HepG2 (cell line): ENCODE results near the gene MZF1. TPM values are rescaled to one million over a fixed set of nuclear protein-coding genes. Genes with fewer than 3 reads are reported as not detected.
A peak's percentile ranks its signal among the peaks of the same experiment; 100 is the strongest.

Experiments used
- GATAD1 ChIP-seq: IDR thresholded peaks from 2 replicates; pipeline ENCODE4 v1.6.1; 2016; ENCODE audit warnings: missing genetic modification reagents, missing compliant biosample characterization
- LCORL ChIP-seq, 2 experiments: fragments of 450-650 bp in 1 of 2; sonication (generic) in 1 of 2; formaldehyde crosslinking in 1 of 2; IDR thresholded peaks; 2 replicates each; pipeline versions ENCODE4 v1.5.0 to v1.6.1; 2017 to 2020; ENCODE audit warnings: antibody characterized with exemption in 1 of 2, missing genetic modification reagents in 1 of 2
- NFAT5 ChIP-seq: sonication (generic); formaldehyde crosslinking; IDR thresholded peaks from 2 replicates; pipeline ENCODE4 v1.4.0; 2020; ENCODE audit warnings: missing genetic modification reagents
- PBX2 ChIP-seq: IDR thresholded peaks from 2 replicates; pipeline ENCODE4 v1.6.1; 2016; ENCODE audit warnings: control low read depth
- ZBED4 ChIP-seq: sonication (generic); formaldehyde crosslinking; IDR thresholded peaks from 2 replicates; pipeline ENCODE4 v1.4.0; 2020; ENCODE audit warnings: missing genetic modification reagents, borderline replicate concordance
- ZBTB25 ChIP-seq: IDR thresholded peaks from 2 replicates; pipeline ENCODE4 v1.6.1; 2018; ENCODE audit warnings: missing genetic modification reagents
- ZNF609 ChIP-seq: sonication (generic); formaldehyde crosslinking; IDR thresholded peaks from 2 replicates; pipeline ENCODE4 v1.4.0; 2020; ENCODE audit warnings: mild to moderate bottlenecking, missing genetic modification reagents, borderline replicate concordance
- ZNF746 ChIP-seq: sonication (generic); formaldehyde crosslinking; IDR thresholded peaks from 2 replicates; pipeline ENCODE4 v1.8.0; 2022; ENCODE audit warnings: mild to moderate bottlenecking, missing genetic modification reagents
- polyA plus RNA-seq, 8 experiments: library from polyadenylated mRNA; depleted of rRNA in 3 of 8; stranded (reverse) in 7 of 8; unstranded in 1 of 8; fragments of >200 nt; fragmentation: Illumina TruSeq in 4 of 8; extraction: Trizol in 4 of 8; gene quantifications; 2 replicates each; pipeline versions ENCODE4 v1.2.1 to v1.2.3, GENCODE V29; 2011 to 2016; ENCODE audit warnings: low read depth in 4 of 8, missing spikeins in 1 of 8, mixed read lengths in 1 of 8; ENCODE audit not compliant: insufficient read depth in 1 of 8
- total RNA-seq, 5 experiments: library from RNA; depleted of rRNA; stranded (reverse); fragments of >200 nt; fragmentation: Illumina TruSeq; extraction: Trizol; gene quantifications; 2 replicates each; pipeline ENCODE4 v1.2.3, GENCODE V29; 2016; ENCODE audit warnings: low read depth in 1 of 5

The MZF1 gene
- total and polyA plus RNA-seq, 2 of the 13 experiments (the other 11 are each of a cell fraction or from before 2014, with no cell fraction given) = 3.1 to 8.1 TPM

GRCh38 chr19:58519355-58520256 is 53.5 kb downstream of the MZF1 start, which contains the start of gene ZBTB45 (continued):
- TF ChIP-seq NFAT5 (CRISPR knock-in tag) = no peak; the same call in 1 of the 2 replicates
- peak; percentile 92 for TF ChIP-seq ZNF746 (CRISPR knock-in tag)
- TF ChIP-seq GATAD1 (CRISPR knock-in tag) = peak; percentile 99
- TF ChIP-seq LCORL (IDR thresholded peaks at IDR 0.05) = no peak
- TF ChIP-seq LCORL (CRISPR knock-in tag; IDR thresholded peaks at IDR 0.05) = peak; percentile 91
- peak; percentile 67 for TF ChIP-seq ZNF609 (CRISPR knock-in tag)
- TF ChIP-seq ZBTB25 (CRISPR knock-in tag) = peak; percentile 100
- peak; percentile 84; the same call in 1 of the 2 replicates for TF ChIP-seq ZBED4
- peak; percentile 31; the same call in 1 of the 2 replicates for TF ChIP-seq PBX2 (CRISPR knock-in tag)
